OCI-LY7 (cell line): ENCODE data around the gene ENAM. TPM values are rescaled to one million over a fixed set of nuclear protein-coding genes. Genes with fewer than 3 reads are reported as not detected.
"Not testable (repeated sequence)": the region's sequence is repeated elsewhere in the genome, so short reads cannot be mapped to it uniquely, and the experiment has no call there.

Source experiments
- BruUV-seq: library from RNA; stranded (reverse); fragments of 400-500 nt; replicated peaks from 2 replicates; lab custom pipeline; 2021; lab: Mats Ljungman, UMichigan
- CTCF ChIA-PET: fragments of 300-600 bp; sonication (Branson Sonifier 250); formaldehyde crosslinking; loops from one replicate; lab custom pipeline; 2022; ENCODE audit warnings: antibody characterized with exemption; ENCODE audit not compliant: unreplicated experiment; lab: Charles Lee
- POLR2A ChIA-PET: fragments of 300-600 bp; sonication (Branson Sonifier 250); formaldehyde crosslinking; loops from one replicate; lab custom pipeline; 2022; ENCODE audit warnings: antibody characterized with exemption; lab: Charles Lee
- DNase-seq: peaks from one replicate; pipeline ENCODE4 v3.0.0-alpha.2; 2015; ENCODE audit warnings: low spot score
- H2AFZ ChIP-seq: fragments of 200-600 bp; sonication (generic), shearing (Covaris generic); 2 replicates; pipeline ENCODE4 v1.6.1; 2014; ENCODE audit warnings: mild to moderate bottlenecking, antibody characterized with exemption, low read length, moderate library complexity
- H3K27ac ChIP-seq: fragments of 200-600 bp; sonication (generic); 2 replicates; pipeline ENCODE4 v1.5.1; 2014; ENCODE audit warnings: mixed run types, low read depth, mild to moderate bottlenecking, moderate library complexity, low read length, inconsistent platforms; ENCODE audit not compliant: poor library complexity, severe bottlenecking
- H3K36me3 ChIP-seq: fragments of 200-600 bp; sonication (generic); 2 replicates; pipeline ENCODE4 v1.6.1; 2014; ENCODE audit warnings: mild to moderate bottlenecking, antibody characterized with exemption, low read length, moderate library complexity, mixed read lengths; ENCODE audit not compliant: insufficient read depth
- H3K4me1 ChIP-seq: fragments of 200-600 bp; sonication (generic); 2 replicates; pipeline ENCODE4 v1.5.1; 2014; ENCODE audit warnings: mild to moderate bottlenecking, low read length; ENCODE audit not compliant: insufficient read depth, poor library complexity, severe bottlenecking
- H3K4me2 ChIP-seq: fragments of 200-600 bp; sonication (generic); 2 replicates; pipeline ENCODE4 v1.6.1; 2014; ENCODE audit warnings: mild to moderate bottlenecking, low read length
- H3K4me3 ChIP-seq: fragments of 200-600 bp; sonication (generic); 2 replicates; pipeline ENCODE4 v1.5.1; 2014; ENCODE audit warnings: mild to moderate bottlenecking, low read depth, low read length; ENCODE audit not compliant: poor library complexity, severe bottlenecking
- H3K79me2 ChIP-seq: fragments of 200-600 bp; sonication (generic); 2 replicates; pipeline ENCODE4 v1.6.1; 2016; ENCODE audit warnings: low read depth, mild to moderate bottlenecking, low read length, moderate library complexity, mixed read lengths; ENCODE audit not compliant: insufficient read depth
- H3K9me2 ChIP-seq: fragments of 200-600 bp; sonication (generic); 2 replicates; pipeline ENCODE4 v1.6.1; 2016; ENCODE audit warnings: mild to moderate bottlenecking, low read length, mixed read lengths; ENCODE audit not compliant: insufficient read depth
- H3K9me3 ChIP-seq: fragments of 200-600 bp; sonication (generic); 2 replicates; pipeline ENCODE4 v1.6.1; 2014; ENCODE audit warnings: mild to moderate bottlenecking, mixed run types, low read length, mixed read lengths
- H4K20me1 ChIP-seq: fragments of 200-600 bp; sonication (generic); 2 replicates; pipeline ENCODE4 v1.6.1; 2014; ENCODE audit warnings: mild to moderate bottlenecking, antibody characterized with exemption, low read length, moderate library complexity, mixed read lengths; ENCODE audit not compliant: insufficient read depth
- EZH2phosphoT487 ChIP-seq: fragments of 200-600 bp; sonication (generic); IDR thresholded peaks from 2 replicates; pipeline ENCODE4 v1.6.1; 2018; ENCODE audit warnings: low read depth, borderline replicate concordance, mild to moderate bottlenecking, mixed run types, antibody characterized with exemption, low read length, moderate library complexity, mixed read lengths
- intact Hi-C: fragments of 100-400 bp; cut with micrococcal nuclease; formaldehyde crosslinking; loops from one replicate; pipeline ENCODE4 v1.10.0; 2022; ENCODE audit not compliant: unreplicated experiment
- total RNA-seq, 2 experiments: library from RNA; depleted of rRNA in 1 of 2; stranded (reverse); fragments of >200 nt in 1 of 2; shearing (Covaris generic) in 1 of 2; gene quantifications; 2 replicates each; pipeline ENCODE4 v1.2.3, GENCODE V29; 2014 to 2022
- TF ChIP-seq, protein P1 (sequence below): fragments of 200-600 bp; sonication (generic); conservative IDR thresholded peaks from 2 replicates; pipeline ENCODE4 v1.5.1; 2014; ENCODE audit warnings: mild to moderate bottlenecking, antibody characterized with exemption, low read length, moderate library complexity, mixed read lengths

Gene ENAM
- total RNA-seq, 2 experiments from 2014 or later = 0.32 to 3.5 TPM

- Histone ChIP-seq H3K9me3 (no peaks in the 10 kb centered on the region), H3K36me3 (peaks cover 44% of the 10 kb centered on the region), H3K9me2 (no peaks in the 10 kb centered on the region), H2AFZ (peak overlapping the region; percentile 78; the same call in 1 of the 2 replicates), H3K79me2 (peaks cover 74% of the 10 kb centered on the region), H3K27ac (peak overlapping the region; percentile 84), H3K4me2 (peak overlapping the region; percentile 99), H3K4me1 (peaks cover 53% of the 10 kb centered on the region), H3K4me3 (peak overlapping the region; percentile 88), H4K20me1 (peaks cover 20% of the 10 kb centered on the region)
- ChIA-PET CTCF (interaction anchor here (0.6 to 1.1 kb wide), 3 partner anchors 17 to 40 kb away, joined by 3 to 4 read pairs (median 3); no protein-coding TSS in a partner anchor), POLR2A (interaction anchor here (0.7 to 8.6 kb wide), 15 partner anchors 8 to 306 kb away, joined by 3 to 127 read pairs (median 5); partner anchors contain the start of gene JCHAIN)
- BruUV-seq = no TSS peak
- DNase-seq = no peak
- TF ChIP-seq, protein P1, sequence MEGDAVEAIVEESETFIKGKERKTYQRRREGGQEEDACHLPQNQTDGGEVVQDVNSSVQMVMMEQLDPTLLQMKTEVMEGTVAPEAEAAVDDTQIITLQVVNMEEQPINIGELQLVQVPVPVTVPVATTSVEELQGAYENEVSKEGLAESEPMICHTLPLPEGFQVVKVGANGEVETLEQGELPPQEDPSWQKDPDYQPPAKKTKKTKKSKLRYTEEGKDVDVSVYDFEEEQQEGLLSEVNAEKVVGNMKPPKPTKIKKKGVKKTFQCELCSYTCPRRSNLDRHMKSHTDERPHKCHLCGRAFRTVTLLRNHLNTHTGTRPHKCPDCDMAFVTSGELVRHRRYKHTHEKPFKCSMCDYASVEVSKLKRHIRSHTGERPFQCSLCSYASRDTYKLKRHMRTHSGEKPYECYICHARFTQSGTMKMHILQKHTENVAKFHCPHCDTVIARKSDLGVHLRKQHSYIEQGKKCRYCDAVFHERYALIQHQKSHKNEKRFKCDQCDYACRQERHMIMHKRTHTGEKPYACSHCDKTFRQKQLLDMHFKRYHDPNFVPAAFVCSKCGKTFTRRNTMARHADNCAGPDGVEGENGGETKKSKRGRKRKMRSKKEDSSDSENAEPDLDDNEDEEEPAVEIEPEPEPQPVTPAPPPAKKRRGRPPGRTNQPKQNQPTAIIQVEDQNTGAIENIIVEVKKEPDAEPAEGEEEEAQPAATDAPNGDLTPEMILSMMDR = no peak
- TF ChIP-seq EZH2phosphoT487 = no peak
- intact Hi-C loops = loop anchor here (1.0 to 5.0 kb wide), 6 partner anchors 15 to 238 kb away; partner anchors contain the start of gene GRSF1
Measured at GRCh38 chr4:70688795-70689231, 60.3 kb downstream of the ENAM start.

DNA sequence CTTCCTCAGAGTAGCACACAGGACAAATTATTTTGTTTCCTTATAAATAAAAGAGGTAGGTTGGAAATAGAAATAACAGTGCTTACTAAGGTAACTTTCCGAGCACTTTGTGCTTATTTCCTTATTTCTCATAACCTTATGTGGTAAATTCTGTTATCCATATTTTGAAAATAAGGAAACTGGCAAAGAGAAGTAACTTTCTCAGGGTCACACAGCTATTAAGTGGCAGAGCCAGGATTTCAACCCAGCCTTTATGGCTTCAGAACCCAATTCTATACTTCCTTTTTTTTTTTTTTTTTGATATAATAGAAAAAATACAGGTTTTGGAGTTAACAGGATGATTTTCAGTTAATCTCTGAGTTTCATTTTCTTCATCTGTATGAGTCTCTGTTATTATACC, 63.1 kb downstream of the ENAM start:
- Histone ChIP-seq H3K27ac (no peak overlapping the region), H3K9me3 (no peaks in the 10 kb centered on the region), H3K4me3 (peak overlapping the region; percentile 88), H3K9me2 (no peaks in the 10 kb centered on the region), H3K4me2 (peak overlapping the region; percentile 99), H3K4me1 (peaks cover 26% of the 10 kb centered on the region), H2AFZ (no peak overlapping the region), H3K36me3 (peaks cover 49% of the 10 kb centered on the region), H3K79me2 (peaks cover 68% of the 10 kb centered on the region), H4K20me1 (peaks cover 20% of the 10 kb centered on the region)
- CTCF ChIA-PET = interaction anchor here (2.4 kb wide), 1 partner anchor 12 kb away, joined by 9 read pairs; no protein-coding TSS in a partner anchor
- DNase-seq = no peak
- intact Hi-C loops = no loop called here
- TF ChIP-seq EZH2phosphoT487 = no peak
- TF ChIP-seq, protein P1 = no peak
- POLR2A ChIA-PET = interaction anchor here (0.7 to 8.6 kb wide), 14 partner anchors 10 to 302 kb away, joined by 3 to 127 read pairs (median 4); partner anchors contain the start of genes DCK and JCHAIN
- no TSS peak for BruUV-seq

DNA sequence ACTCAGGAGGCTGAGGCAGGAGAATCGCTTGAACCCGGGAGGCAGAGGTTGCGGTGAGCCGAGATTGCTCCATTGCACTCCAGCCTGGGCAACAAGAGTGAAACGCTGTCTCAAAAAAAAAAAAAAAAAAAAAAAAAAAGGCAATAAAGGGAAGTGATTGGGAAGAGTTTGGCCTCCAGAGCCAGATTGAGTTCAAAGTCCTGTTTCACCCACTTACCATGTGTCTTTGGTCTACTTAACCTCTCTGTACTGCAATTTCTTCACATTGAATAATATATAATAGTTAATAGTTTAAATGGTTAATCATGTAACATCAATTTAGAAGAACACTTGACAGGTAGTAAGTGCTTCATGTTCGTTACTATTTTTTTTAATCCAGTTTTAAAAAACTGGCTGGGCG, 66.1 kb downstream of the ENAM start:
- H2AFZ ChIP-seq, intact Hi-C loops, H3K27ac ChIP-seq, H3K4me3 ChIP-seq, BruUV-seq, CTCF ChIA-PET, H3K4me2 ChIP-seq, H3K9me3 ChIP-seq, H3K9me2 ChIP-seq, DNase-seq: not testable (repeated sequence)
- Histone ChIP-seq H3K79me2 (peaks cover 43% of the 10 kb centered on the region), H4K20me1 (peaks cover 14% of the 10 kb centered on the region), H3K36me3 (peaks cover 43% of the 10 kb centered on the region), H3K4me1 (peaks cover 21% of the 10 kb centered on the region)
- POLR2A ChIA-PET = interaction anchor here (0.6 to 8.6 kb wide), 5 partner anchors 7 to 63 kb away, joined by 3 to 127 read pairs (median 5); partner anchors contain the start of gene JCHAIN

Other genes with a start within 250 kb of the ENAM start
- not detected in 2 replicates for gene SMR3B, start 245.6 kb upstream of the ENAM start, total RNA-seq (2014; rRNA removed; shearing (Covaris generic))
- gene SMR3B, start 245.6 kb upstream of the ENAM start, total RNA-seq (2022) = not detected in 2 replicates
- gene OPRPN, start 230.8 kb upstream of the ENAM start, total RNA-seq (2014; rRNA removed; shearing (Covaris generic)) = not detected in 2 replicates
- gene OPRPN, start 230.8 kb upstream of the ENAM start, total RNA-seq (2022) = not detected in 2 replicates
- not detected in 2 replicates for gene MUC7, start 156.5 kb upstream of the ENAM start, total RNA-seq (2014; rRNA removed; shearing (Covaris generic))
- not detected in 2 replicates for gene MUC7, start 156.5 kb upstream of the ENAM start, total RNA-seq (2022)
- not detected in 2 replicates for gene AMTN, start 110.2 kb upstream of the ENAM start, total RNA-seq (2014; rRNA removed; shearing (Covaris generic))
- not detected in 2 replicates for gene AMTN, start 110.2 kb upstream of the ENAM start, total RNA-seq (2022)
- not detected in 2 replicates for gene AMBN, start 36.5 kb upstream of the ENAM start, total RNA-seq (2014; rRNA removed; shearing (Covaris generic))
- gene AMBN, start 36.5 kb upstream of the ENAM start, total RNA-seq (2022) = not detected in 2 replicates
- gene JCHAIN, start 37.8 kb downstream of the ENAM start, total RNA-seq (2014; rRNA removed; shearing (Covaris generic)) = 1,460 and 1,542 TPM in 2 replicates
- gene JCHAIN, start 37.8 kb downstream of the ENAM start, total RNA-seq (2022) = 1,325 and 1,492 TPM in 2 replicates
- 34.0 and 51.5 TPM in 2 replicates for gene UTP3, start 59.8 kb downstream of the ENAM start, total RNA-seq (2014; rRNA removed; shearing (Covaris generic))
- gene UTP3, start 59.8 kb downstream of the ENAM start, total RNA-seq (2022) = 54.8 and 57.8 TPM in 2 replicates
- gene RUFY3, start 93.2 kb downstream of the ENAM start, total RNA-seq (2014; rRNA removed; shearing (Covaris generic)) = 36.4 and 38.2 TPM in 2 replicates
- gene RUFY3, start 93.2 kb downstream of the ENAM start, total RNA-seq (2022) = 42.6 and 52.2 TPM in 2 replicates
- gene GRSF1, start 211.1 kb downstream of the ENAM start, total RNA-seq (2014; rRNA removed; shearing (Covaris generic)) = 32.8 and 36.7 TPM in 2 replicates
- gene GRSF1, start 211.1 kb downstream of the ENAM start, total RNA-seq (2022) = 52.8 and 67.0 TPM in 2 replicates